HepG2 (cell line): ENCODE results near the gene TMEM79. TPM values are rescaled to one million over a fixed set of nuclear protein-coding genes. Genes with fewer than 3 reads are reported as not detected.

Experiments used
- AGO2 ChIP-seq: fragments of 200-400 bp; formaldehyde crosslinking; optimal IDR thresholded peaks from 2 replicates; pipeline ENCODE3; 2017; ENCODE audit warnings: mild to moderate bottlenecking, low read depth, low read length, moderate library complexity
- AHR ChIP-seq: IDR thresholded peaks from 2 replicates; pipeline ENCODE4 v1.6.1; 2018; ENCODE audit warnings: missing genetic modification reagents, missing compliant biosample characterization
- BRD4 ChIP-seq: sonication (generic); formaldehyde crosslinking; IDR thresholded peaks from 2 replicates; pipeline ENCODE4 v1.4.0; 2020; ENCODE audit warnings: missing genetic modification reagents
- DR1 ChIP-seq: sonication (generic); formaldehyde crosslinking; IDR thresholded peaks from 2 replicates; pipeline ENCODE4 v1.8.0; 2021; ENCODE audit warnings: mild to moderate bottlenecking, missing genetic modification reagents, inconsistent platforms
- ETV5 ChIP-seq: IDR thresholded peaks from 2 replicates; pipeline ENCODE4 v1.6.1; 2018; ENCODE audit warnings: missing biosample characterization, missing genetic modification reagents, inconsistent platforms, borderline replicate concordance
- FOXA3 ChIP-seq: IDR thresholded peaks from 2 replicates; pipeline ENCODE4 v1.6.1; 2016; ENCODE audit warnings: missing genetic modification reagents, missing compliant biosample characterization
- GFI1 ChIP-seq: sonication (generic); formaldehyde crosslinking; IDR thresholded peaks from 2 replicates; pipeline ENCODE4 v1.5.0; 2020; ENCODE audit warnings: missing genetic modification reagents, mild to moderate bottlenecking, borderline replicate concordance
- GTF2F1 ChIP-seq: fragments of 150-350 bp; IDR thresholded peaks from 2 replicates; pipeline ENCODE4 v1.6.1; 2014; ENCODE audit warnings: low read length
- NR0B2 ChIP-seq: sonication (generic); formaldehyde crosslinking; IDR thresholded peaks from 2 replicates; pipeline ENCODE4 v1.4.0; 2020; ENCODE audit warnings: mild to moderate bottlenecking, missing genetic modification reagents
- SOX6 ChIP-seq, 2 experiments: fragments of 450-650 bp in 1 of 2; sonication (generic) in 1 of 2; formaldehyde crosslinking in 1 of 2; IDR thresholded peaks; 2 replicates each; pipeline versions ENCODE4 v1.4.0 to v1.6.1; 2017 to 2020; ENCODE audit warnings: antibody characterized with exemption in 1 of 2, mild to moderate bottlenecking in 1 of 2, missing genetic modification reagents in 1 of 2
- ZBTB8A ChIP-seq: sonication (generic); formaldehyde crosslinking; IDR thresholded peaks from 2 replicates; pipeline ENCODE4 v1.4.0; 2020; ENCODE audit warnings: mild to moderate bottlenecking, low read depth, missing genetic modification reagents, borderline replicate concordance
- ZFY ChIP-seq: sonication (generic); formaldehyde crosslinking; IDR thresholded peaks from 2 replicates; pipeline ENCODE4 v1.4.0; 2020; ENCODE audit warnings: missing genetic modification reagents
- ZMYM3 ChIP-seq: sonication (generic); formaldehyde crosslinking; IDR thresholded peaks from 2 replicates; pipeline ENCODE4 v1.5.1; 2020; ENCODE audit warnings: mild to moderate bottlenecking, missing genetic modification reagents
- ZNF282 ChIP-seq: fragments of 450-650 bp; IDR thresholded peaks from 2 replicates; pipeline ENCODE4 v1.6.1; 2018; ENCODE audit not compliant: partially characterized antibody
- ZNF33B ChIP-seq: sonication (generic); formaldehyde crosslinking; IDR thresholded peaks from 2 replicates; pipeline ENCODE4 v1.5.1; 2020; ENCODE audit warnings: mild to moderate bottlenecking, missing genetic modification reagents
- ZNF710 ChIP-seq: sonication (generic); formaldehyde crosslinking; IDR thresholded peaks from 2 replicates; pipeline ENCODE4 v1.5.0; 2020; ENCODE audit warnings: mild to moderate bottlenecking, missing genetic modification reagents, borderline replicate concordance
- polyA plus RNA-seq, 8 experiments: library from polyadenylated mRNA; depleted of rRNA in 3 of 8; stranded (reverse) in 7 of 8; unstranded in 1 of 8; fragments of >200 nt; fragmentation: Illumina TruSeq in 4 of 8; extraction: Trizol in 4 of 8; gene quantifications; 2 replicates each; pipeline versions ENCODE4 v1.2.1 to v1.2.3, GENCODE V29; 2011 to 2016; ENCODE audit warnings: low read depth in 4 of 8, missing spikeins in 1 of 8, mixed read lengths in 1 of 8; ENCODE audit not compliant: insufficient read depth in 1 of 8
- total RNA-seq, 5 experiments: library from RNA; depleted of rRNA; stranded (reverse); fragments of >200 nt; fragmentation: Illumina TruSeq; extraction: Trizol; gene quantifications; 2 replicates each; pipeline ENCODE4 v1.2.3, GENCODE V29; 2016; ENCODE audit warnings: low read depth in 1 of 5
- TF ChIP-seq, protein P1 (sequence below): sonication (generic); formaldehyde crosslinking; IDR thresholded peaks from 2 replicates; pipeline ENCODE4 v1.4.0; 2020; ENCODE audit warnings: missing genetic modification reagents
- TF ChIP-seq, protein P2 (sequence below): sonication (generic); formaldehyde crosslinking; IDR thresholded peaks from 2 replicates; pipeline ENCODE4 v1.5.0; 2020; ENCODE audit warnings: mild to moderate bottlenecking, missing genetic modification reagents

TMEM79 gene
- total and polyA plus RNA-seq, 2 of the 13 experiments (the other 11 are each of a cell fraction or from before 2014, with no cell fraction given): 1.2 to 1.9 TPM

- TF ChIP-seq ZFY (CRISPR knock-in tag) (peak; percentile 60), ZMYM3 (CRISPR knock-in tag) (peak; percentile 43), ZNF33B (CRISPR knock-in tag) (peak; percentile 55; the same call in 1 of the 2 replicates), NR0B2 (peak; percentile 31; the same call in 1 of the 2 replicates), GTF2F1 (no peak), ZBTB8A (no peak), ETV5 (CRISPR knock-in tag) (peak; percentile 8; the same call in 1 of the 2 replicates), ZNF282 (no peak), SOX6 (IDR thresholded peaks at IDR 0.05) (no peak), SOX6 (CRISPR knock-in tag; IDR thresholded peaks at IDR 0.05) (0 out of 2 replicates have a peak, but pooled peaks have one; percentile 8), AGO2 (peak; percentile 93), AHR (peak; percentile 20; the same call in 1 of the 2 replicates), BRD4 (CRISPR knock-in tag) (0 out of 2 replicates have a peak, but pooled peaks have one; percentile 4), GFI1 (CRISPR knock-in tag) (no peak), ZNF710 (0 out of 2 replicates have a peak, but pooled peaks have one; percentile 56), DR1 (no peak), FOXA3 (CRISPR knock-in tag) (no peak)
- TF ChIP-seq, protein P1, sequence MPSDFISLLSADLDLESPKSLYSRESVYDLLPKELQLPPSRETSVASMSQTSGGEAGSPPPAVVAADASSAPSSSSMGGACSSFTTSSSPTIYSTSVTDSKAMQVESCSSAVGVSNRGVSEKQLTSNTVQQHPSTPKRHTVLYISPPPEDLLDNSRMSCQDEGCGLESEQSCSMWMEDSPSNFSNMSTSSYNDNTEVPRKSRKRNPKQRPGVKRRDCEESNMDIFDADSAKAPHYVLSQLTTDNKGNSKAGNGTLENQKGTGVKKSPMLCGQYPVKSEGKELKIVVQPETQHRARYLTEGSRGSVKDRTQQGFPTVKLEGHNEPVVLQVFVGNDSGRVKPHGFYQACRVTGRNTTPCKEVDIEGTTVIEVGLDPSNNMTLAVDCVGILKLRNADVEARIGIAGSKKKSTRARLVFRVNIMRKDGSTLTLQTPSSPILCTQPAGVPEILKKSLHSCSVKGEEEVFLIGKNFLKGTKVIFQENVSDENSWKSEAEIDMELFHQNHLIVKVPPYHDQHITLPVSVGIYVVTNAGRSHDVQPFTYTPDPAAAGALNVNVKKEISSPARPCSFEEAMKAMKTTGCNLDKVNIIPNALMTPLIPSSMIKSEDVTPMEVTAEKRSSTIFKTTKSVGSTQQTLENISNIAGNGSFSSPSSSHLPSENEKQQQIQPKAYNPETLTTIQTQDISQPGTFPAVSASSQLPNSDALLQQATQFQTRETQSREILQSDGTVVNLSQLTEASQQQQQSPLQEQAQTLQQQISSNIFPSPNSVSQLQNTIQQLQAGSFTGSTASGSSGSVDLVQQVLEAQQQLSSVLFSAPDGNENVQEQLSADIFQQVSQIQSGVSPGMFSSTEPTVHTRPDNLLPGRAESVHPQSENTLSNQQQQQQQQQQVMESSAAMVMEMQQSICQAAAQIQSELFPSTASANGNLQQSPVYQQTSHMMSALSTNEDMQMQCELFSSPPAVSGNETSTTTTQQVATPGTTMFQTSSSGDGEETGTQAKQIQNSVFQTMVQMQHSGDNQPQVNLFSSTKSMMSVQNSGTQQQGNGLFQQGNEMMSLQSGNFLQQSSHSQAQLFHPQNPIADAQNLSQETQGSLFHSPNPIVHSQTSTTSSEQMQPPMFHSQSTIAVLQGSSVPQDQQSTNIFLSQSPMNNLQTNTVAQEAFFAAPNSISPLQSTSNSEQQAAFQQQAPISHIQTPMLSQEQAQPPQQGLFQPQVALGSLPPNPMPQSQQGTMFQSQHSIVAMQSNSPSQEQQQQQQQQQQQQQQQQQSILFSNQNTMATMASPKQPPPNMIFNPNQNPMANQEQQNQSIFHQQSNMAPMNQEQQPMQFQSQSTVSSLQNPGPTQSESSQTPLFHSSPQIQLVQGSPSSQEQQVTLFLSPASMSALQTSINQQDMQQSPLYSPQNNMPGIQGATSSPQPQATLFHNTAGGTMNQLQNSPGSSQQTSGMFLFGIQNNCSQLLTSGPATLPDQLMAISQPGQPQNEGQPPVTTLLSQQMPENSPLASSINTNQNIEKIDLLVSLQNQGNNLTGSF (CRISPR knock-in tag): peak; percentile 25; the same call in 1 of the 2 replicates
- TF ChIP-seq, protein P2, sequence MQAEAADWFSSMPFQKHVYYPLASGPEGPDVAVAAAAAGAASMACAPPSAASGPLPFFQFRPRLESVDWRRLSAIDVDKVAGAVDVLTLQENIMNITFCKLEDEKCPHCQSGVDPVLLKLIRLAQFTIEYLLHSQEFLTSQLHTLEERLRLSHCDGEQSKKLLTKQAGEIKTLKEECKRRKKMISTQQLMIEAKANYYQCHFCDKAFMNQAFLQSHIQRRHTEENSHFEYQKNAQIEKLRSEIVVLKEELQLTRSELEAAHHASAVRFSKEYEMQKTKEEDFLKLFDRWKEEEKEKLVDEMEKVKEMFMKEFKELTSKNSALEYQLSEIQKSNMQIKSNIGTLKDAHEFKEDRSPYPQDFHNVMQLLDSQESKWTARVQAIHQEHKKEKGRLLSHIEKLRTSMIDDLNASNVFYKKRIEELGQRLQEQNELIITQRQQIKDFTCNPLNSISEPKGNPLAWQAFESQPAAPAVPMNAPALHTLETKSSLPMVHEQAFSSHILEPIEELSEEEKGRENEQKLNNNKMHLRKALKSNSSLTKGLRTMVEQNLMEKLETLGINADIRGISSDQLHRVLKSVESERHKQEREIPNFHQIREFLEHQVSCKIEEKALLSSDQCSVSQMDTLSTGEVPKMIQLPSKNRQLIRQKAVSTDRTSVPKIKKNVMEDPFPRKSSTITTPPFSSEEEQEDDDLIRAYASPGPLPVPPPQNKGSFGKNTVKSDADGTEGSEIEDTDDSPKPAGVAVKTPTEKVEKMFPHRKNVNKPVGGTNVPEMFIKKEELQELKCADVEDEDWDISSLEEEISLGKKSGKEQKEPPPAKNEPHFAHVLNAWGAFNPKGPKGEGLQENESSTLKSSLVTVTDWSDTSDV (CRISPR knock-in tag): 0 out of 2 replicates have a peak, but pooled peaks have one; percentile 49
Observed at GRCh38 chr1:156245451-156246232, 38.5 kb upstream of the TMEM79 start (continued).
